H1 (cell line): ENCODE measurements around the gene PPIA. TPM values are rescaled to one million over a fixed set of nuclear protein-coding genes. Genes with fewer than 3 reads are reported as not detected.

ENCODE experiments used
- CTCF ChIA-PET: fragments of 300-600 bp; sonication (Branson Sonifier 250); formaldehyde crosslinking; loops from one replicate; lab custom pipeline; 2021; ENCODE audit not compliant: partially characterized antibody; lab: Charles Lee
- POLR2A ChIA-PET: fragments of 300-600 bp; sonication (Branson Sonifier 250); formaldehyde crosslinking; loops from one replicate; lab custom pipeline; 2021; ENCODE audit warnings: inconsistent platforms; ENCODE audit not compliant: partially characterized antibody; lab: Charles Lee
- DNase-seq, 2 experiments: peaks; one replicate each; pipeline versions ENCODE4 v3.0.0 to v3.0.0-alpha.2; 2010 to 2022; ENCODE audit warnings: low spot score in 2 of 2, low read depth in 1 of 2, mixed read lengths in 1 of 2
- FAIRE-seq: peaks from 2 replicates; lab custom pipeline; 2011; peaks lifted over from hg19 to GRCh38; lab: Jason Lieb, UNC
- H2AFZ ChIP-seq: 2 replicates; pipeline ENCODE4 v1.8.1; 2012; ENCODE audit warnings: low read length, inconsistent platforms
- H2AK5ac ChIP-seq: 2 replicates; pipeline ENCODE4 v1.6.1; 2013; ENCODE audit warnings: low read depth, low read length
- H2BK120ac ChIP-seq: replicated peaks from 2 replicates; pipeline ENCODE3; 2013; ENCODE audit warnings: low read depth, low read length, inconsistent platforms
- H2BK12ac ChIP-seq: 2 replicates; pipeline ENCODE4 v1.6.1; 2013; ENCODE audit warnings: low read depth, low read length
- H2BK15ac ChIP-seq: 2 replicates; pipeline ENCODE4 v1.6.1; 2013; ENCODE audit warnings: low read length
- H2BK20ac ChIP-seq: 2 replicates; pipeline ENCODE4 v1.6.1; 2013; ENCODE audit warnings: low read length
- H2BK5ac ChIP-seq: 2 replicates; pipeline ENCODE4 v1.6.1; 2013; ENCODE audit warnings: low read depth, low read length
- H3K14ac ChIP-seq: 2 replicates; pipeline ENCODE4 v1.6.1; 2013; ENCODE audit warnings: inconsistent platforms; ENCODE audit not compliant: insufficient read length
- H3K18ac ChIP-seq: 2 replicates; pipeline ENCODE4 v1.6.1; 2013; ENCODE audit warnings: low read length; ENCODE audit errors: extremely low read depth
- H3K23ac ChIP-seq: 2 replicates; pipeline ENCODE4 v1.6.1; 2013; ENCODE audit warnings: inconsistent platforms; ENCODE audit not compliant: insufficient read length
- H3K23me2 ChIP-seq: 2 replicates; pipeline ENCODE4 v1.6.1; 2013; ENCODE audit warnings: low read depth, low read length
- H3K27ac ChIP-seq: 2 replicates; pipeline ENCODE4 v1.6.1; 2011; ENCODE audit warnings: low read depth, low read length, inconsistent platforms
- H3K27me3 ChIP-seq, 4 experiments: replicated peaks in 1 of 4; 1 replicate in 1 of 4; 2 replicates in 3 of 4; pipeline versions ENCODE4 v1.6.1 to v1.8.1; 2011 to 2013; ENCODE audit warnings: low read length in 3 of 4, mild to moderate bottlenecking in 3 of 4, inconsistent platforms in 2 of 4, mixed read lengths in 2 of 4, moderate library complexity in 1 of 4; ENCODE audit not compliant: control insufficient read depth in 3 of 4, insufficient read depth in 3 of 4; ENCODE audit errors: extremely low read depth in 1 of 4
- H3K36me3 ChIP-seq, 4 experiments: 2 replicates each; pipeline versions ENCODE4 v1.6.1 to v1.8.1; 2011 to 2013; ENCODE audit warnings: mild to moderate bottlenecking in 4 of 4, low read length in 3 of 4, moderate library complexity in 2 of 4, control low read depth in 1 of 4, inconsistent platforms in 1 of 4; ENCODE audit not compliant: insufficient read depth in 4 of 4, control insufficient read depth in 2 of 4
- H3K4ac ChIP-seq: replicated peaks from 2 replicates; pipeline ENCODE3; 2013; ENCODE audit warnings: low read length, low read depth, mixed read lengths, inconsistent platforms; ENCODE audit not compliant: insufficient read length
- H3K4me1 ChIP-seq, 4 experiments: replicated peaks in 1 of 4; 1 replicate in 1 of 4; 2 replicates in 3 of 4; pipeline versions ENCODE4 v1.6.1 to v1.8.1; 2011 to 2013; ENCODE audit warnings: low read length in 3 of 4, inconsistent platforms in 2 of 4, mixed read lengths in 1 of 4; ENCODE audit not compliant: insufficient read depth in 4 of 4, control insufficient read depth in 3 of 4
- H3K4me2 ChIP-seq, 2 experiments: 2 replicates each; pipeline versions ENCODE4 v1.6.1 to v1.8.1; 2011 to 2013; ENCODE audit warnings: low read depth in 2 of 2, low read length in 2 of 2, control low read depth in 1 of 2, inconsistent platforms in 1 of 2, mild to moderate bottlenecking in 1 of 2; ENCODE audit not compliant: insufficient read depth in 1 of 2
- H3K4me3 ChIP-seq, 4 experiments: fragments of 200-600, 300-600 bp in 1 of 4; sonication (generic), shearing (Covaris generic), sonication (Bioruptor Twin) in 1 of 4; 2 replicates each; pipeline versions ENCODE4 v1.5.1 to v1.8.1; 2011 to 2016; ENCODE audit warnings: low read length in 4 of 4, low read depth in 3 of 4, control low read depth in 2 of 4, inconsistent platforms in 2 of 4, mild to moderate bottlenecking in 2 of 4, mixed read lengths in 1 of 4, moderate library complexity in 1 of 4; ENCODE audit not compliant: insufficient read depth in 2 of 4; ENCODE audit errors: extremely low read depth in 1 of 4
- H3K56ac ChIP-seq: replicated peaks from 2 replicates; pipeline ENCODE3; 2013; ENCODE audit warnings: low read depth, mild to moderate bottlenecking, mixed read lengths, low read length, inconsistent platforms; ENCODE audit not compliant: insufficient read length
- H3K79me1 ChIP-seq: 2 replicates; pipeline ENCODE4 v1.6.1; 2013; ENCODE audit warnings: low read depth, low read length, control low read depth
- H3K79me2 ChIP-seq, 2 experiments: 2 replicates each; pipeline versions ENCODE4 v1.6.1 to v1.8.1; 2012 to 2013; ENCODE audit warnings: low read length in 2 of 2, mild to moderate bottlenecking in 2 of 2, inconsistent platforms in 1 of 2; ENCODE audit not compliant: insufficient read depth in 2 of 2, control insufficient read depth in 1 of 2
- H3K9ac ChIP-seq, 4 experiments: replicated peaks in 1 of 4; 1 replicate in 1 of 4; 2 replicates in 3 of 4; pipeline versions ENCODE4 v1.6.1 to v1.8.1; 2011 to 2013; ENCODE audit warnings: low read depth in 3 of 4, low read length in 3 of 4, control low read depth in 2 of 4, mild to moderate bottlenecking in 2 of 4, moderate library complexity in 2 of 4, inconsistent platforms in 1 of 4; ENCODE audit errors: extremely low read depth in 1 of 4
- H3K9me3 ChIP-seq, 2 experiments: 2 replicates each; pipeline versions ENCODE4 v1.6.1 to v1.8.1; 2012 to 2013; ENCODE audit warnings: mild to moderate bottlenecking in 2 of 2, moderate library complexity in 2 of 2, control low read depth in 1 of 2, inconsistent platforms in 1 of 2, low read depth in 1 of 2, low read length in 1 of 2, mixed read lengths in 1 of 2; ENCODE audit not compliant: insufficient read depth in 2 of 2
- H4K20me1 ChIP-seq, 2 experiments: replicated peaks in 1 of 2; 2 replicates each; pipeline versions ENCODE3 to v1.8.1; 2011 to 2013; ENCODE audit warnings: inconsistent platforms in 2 of 2, low read length in 2 of 2, mild to moderate bottlenecking in 1 of 2; ENCODE audit not compliant: insufficient read depth in 2 of 2, control insufficient read depth in 1 of 2
- H4K5ac ChIP-seq: 2 replicates; pipeline ENCODE4 v1.6.1; 2013; ENCODE audit warnings: low read length, low read depth, mixed read lengths, inconsistent platforms; ENCODE audit not compliant: insufficient read length
- H4K8ac ChIP-seq: 2 replicates; pipeline ENCODE4 v1.8.0; 2013; ENCODE audit warnings: mild to moderate bottlenecking, moderate library complexity, low read length, inconsistent platforms; ENCODE audit not compliant: insufficient read depth; ENCODE audit errors: extremely low read depth
- H4K91ac ChIP-seq: replicated peaks from 2 replicates; pipeline ENCODE3; 2013; ENCODE audit warnings: low read length, mixed read lengths, inconsistent platforms; ENCODE audit not compliant: insufficient read length
- CHD1 ChIP-seq: IDR thresholded peaks from 2 replicates; pipeline ENCODE4 v1.6.1; 2012; ENCODE audit warnings: low read depth, low read length, improper control_type of control experiment
- GABPA ChIP-seq: IDR thresholded peaks from 2 replicates; pipeline ENCODE4 v1.6.1; 2011; ENCODE audit warnings: mild to moderate bottlenecking, low read length, moderate library complexity, borderline replicate concordance; ENCODE audit not compliant: insufficient read depth
- RFX5 ChIP-seq: IDR thresholded peaks from 2 replicates; pipeline ENCODE4 v1.6.1; 2011; ENCODE audit warnings: low read depth, low read length, improper control_type of control experiment, borderline replicate concordance
- RNF2 ChIP-seq: fragments of 200-900, 300-1000 bp; sonication (generic); IDR thresholded peaks from 2 replicates; pipeline ENCODE4 v1.7.1; 2016; ENCODE audit warnings: borderline replicate concordance, low read depth, mild to moderate bottlenecking, antibody characterized with exemption, low read length; ENCODE audit not compliant: poor library complexity, severe bottlenecking; ENCODE audit errors: missing control alignments
- SAP30 ChIP-seq: fragments of 300-600 bp; sonication (generic); IDR thresholded peaks from 2 replicates; pipeline ENCODE4 v1.7.1; 2012; ENCODE audit warnings: low read length, moderate library complexity, mild to moderate bottlenecking, inconsistent platforms; ENCODE audit not compliant: insufficient read depth, insufficient replicate concordance
- SIN3A ChIP-seq, 2 experiments: IDR thresholded peaks in 1 of 2; conservative IDR thresholded peaks in 1 of 2; 2 replicates each; pipeline ENCODE4 v1.6.1; 2011 to 2012; ENCODE audit warnings: low read length in 2 of 2, improper control_type of control experiment in 1 of 2, low read depth in 1 of 2, mild to moderate bottlenecking in 1 of 2
- SIRT6 ChIP-seq: IDR thresholded peaks from one replicate; pipeline ENCODE4 v1.7.1; 2012; ENCODE audit warnings: low read length, inconsistent platforms
- SP2 ChIP-seq: IDR thresholded peaks from 2 replicates; pipeline ENCODE4 v1.6.1; 2012; ENCODE audit warnings: mild to moderate bottlenecking, low read length, inconsistent platforms
- WGBS, 2 experiments: shearing (Covaris generic) in 1 of 2; methylation state at CpG; one replicate each; pipeline versions ENCODE4 v1.1.6 to v1.1.7; 2013 to 2015; ENCODE audit warnings: low lambda C conversion rate in 2 of 2, mixed read lengths in 2 of 2, inconsistent platforms in 1 of 2, low coverage in 1 of 2, missing lambda C conversion rate in 1 of 2; ENCODE audit not compliant: insufficient replicate concordance in 2 of 2, insufficient coverage in 1 of 2, insufficient read length in 1 of 2; ENCODE audit errors: extremely low coverage in 1 of 2, missing lambda C conversion rate in 1 of 2; 5-methylcytosine and 5-hydroxymethylcytosine counted together
- polyA plus RNA-seq, 7 experiments: library from polyadenylated mRNA; depleted of rRNA in 3 of 7; stranded (reverse) in 5 of 7; unstranded in 2 of 7; fragments of >200 nt in 5 of 7; fragments of 200-250 nt in 2 of 7; gene quantifications; 1 replicate in 5 of 7; 2 replicates in 1 of 7; 4 replicates in 1 of 7; pipeline versions ENCODE4 v1.2.1 to v1.2.3, GENCODE V29; 2011 to 2013; ENCODE audit warnings: missing spikeins in 2 of 7, mixed read lengths in 2 of 7
- total RNA-seq: library from RNA; stranded (reverse); fragmentation: NEBNext Ultra II Directional; extraction: Animal tissue kit (Norgen Biotek cat#: 25700); gene quantifications from 2 replicates; pipeline ENCODE4 v1.2.1, GENCODE V29; 2021
- TF ChIP-seq, protein P1 (sequence below): IDR thresholded peaks from 2 replicates; pipeline ENCODE4 v1.6.1; 2012; ENCODE audit warnings: low read length, inconsistent platforms

PPIA gene
- total and polyA plus RNA-seq, 2 of the 8 experiments (the other 6 are each of a cell fraction or from before 2014, with no cell fraction given) = 2,865 to 5,394 TPM

DNA sequence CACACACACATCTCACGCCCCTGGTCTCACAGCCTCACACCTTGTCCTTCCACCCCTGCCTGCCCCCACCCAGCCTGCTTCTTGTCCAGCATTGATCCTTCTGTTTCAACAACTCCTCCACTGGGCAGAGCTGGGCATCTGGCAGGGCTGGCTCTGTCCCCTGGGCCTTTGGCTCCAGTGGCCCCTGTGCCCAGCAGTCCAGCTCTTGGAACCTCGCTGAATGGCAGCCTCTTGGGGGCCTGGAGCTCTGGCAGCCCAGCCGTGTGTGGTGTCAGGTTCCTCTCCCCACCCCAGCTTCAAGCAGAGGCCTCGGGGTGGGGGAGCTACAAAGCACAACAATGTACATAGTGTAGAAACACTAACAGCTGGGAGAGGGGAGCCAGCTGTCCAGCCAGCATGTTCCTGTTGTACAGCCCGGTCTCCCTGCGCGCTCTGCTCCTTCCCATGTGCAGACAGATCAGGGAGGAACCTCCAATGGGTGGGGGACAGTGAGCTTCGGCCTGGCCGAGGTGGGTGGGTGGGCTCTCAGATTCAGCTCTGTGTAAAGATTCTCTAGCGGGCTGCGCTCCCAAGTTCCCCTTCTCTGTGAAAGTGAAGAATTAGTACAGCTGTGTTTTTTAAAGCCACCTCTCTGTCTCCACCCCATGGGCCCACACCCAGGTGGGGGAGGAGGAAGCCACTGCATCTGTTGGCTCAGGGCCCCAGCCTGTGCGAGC lies 28.4 kb upstream of the PPIA start:
- H3K9me3 ChIP-seq = no peaks in the 10 kb centered on the region; a peak in 1 of 4 replicates
- no peaks in the 10 kb centered on the region for H3K23me2 ChIP-seq
- no peak overlapping the region for H3K56ac ChIP-seq
- H2BK5ac ChIP-seq = no peak overlapping the region
- H3K18ac ChIP-seq = no peak overlapping the region
- no peak overlapping the region for H3K4me3 ChIP-seq
- no peak overlapping the region for H2BK12ac ChIP-seq
- no peak overlapping the region for H2BK20ac ChIP-seq
- H2AFZ ChIP-seq = no peak overlapping the region
- H2BK15ac ChIP-seq = no peak overlapping the region
- H4K91ac ChIP-seq = no peak overlapping the region
- H4K5ac ChIP-seq = no peak overlapping the region
- H3K23ac ChIP-seq = no peak overlapping the region
- H3K4ac ChIP-seq = no peak overlapping the region
- H3K9ac ChIP-seq = no peak overlapping the region
- no peak overlapping the region for H3K27ac ChIP-seq
- POLR2A ChIA-PET = interaction anchor here (0.5 to 7.7 kb wide), 14 partner anchors 9 to 215 kb away, joined by 3 to 30 read pairs (median 4); partner anchors contain the start of genes DDX56, H2AZ2 and PPIA
- DNase-seq (no peak), FAIRE-seq (no peak)
- CTCF ChIA-PET = interaction anchor here (0.6 to 1.5 kb wide), 10 partner anchors 11 to 233 kb away, joined by 3 to 6 read pairs (median 4); no protein-coding TSS in a partner anchor
- 76% methylated on average over 10 of the region's 12 CpGs; no CpG with 5 or more reads in 1 of the 2 experiments for WGBS, 2 experiments
- H3K4me2 ChIP-seq = no peak overlapping the region
- no peak overlapping the region for H2AK5ac ChIP-seq
- H3K14ac ChIP-seq = no peak overlapping the region
- no peaks in the 10 kb centered on the region for H3K79me2 ChIP-seq
- peaks cover 3 to 5% of the 10 kb centered on the region in 2 experiments for H4K20me1 ChIP-seq
- peak overlapping the region; percentile 80; the same call in 1 of the 2 replicates for H4K8ac ChIP-seq
- H3K79me1 ChIP-seq = no peaks in the 10 kb centered on the region; the same call in 1 of the 2 replicates
- peaks cover 0 to 4% (median 0%) of the 10 kb centered on the region in 4 experiments; a peak in 1 of 7 replicates for H3K4me1 ChIP-seq
- no peaks in the 10 kb centered on the region for H3K27me3 ChIP-seq
- H2BK120ac ChIP-seq = no peak overlapping the region
- H3K36me3 ChIP-seq = peaks cover 14 to 47% (median 34%) of the 10 kb centered on the region in 4 experiments; a peak in 7 of 8 replicates
- TF ChIP-seq SIN3A (conservative IDR thresholded peaks at IDR 0.05 in 1 of 2, IDR thresholded peaks at IDR 0.05 in 1 of 2; ENCODE audit: low read depth in 1 of 2, low read length in 2 of 2) (no peak), CHD1 (no peak), RNF2 (no peak), SP2 (no peak), SAP30 (no peak), SIRT6 (no peak), GABPA (no peak), RFX5 (no peak)
- TF ChIP-seq, protein P1, sequence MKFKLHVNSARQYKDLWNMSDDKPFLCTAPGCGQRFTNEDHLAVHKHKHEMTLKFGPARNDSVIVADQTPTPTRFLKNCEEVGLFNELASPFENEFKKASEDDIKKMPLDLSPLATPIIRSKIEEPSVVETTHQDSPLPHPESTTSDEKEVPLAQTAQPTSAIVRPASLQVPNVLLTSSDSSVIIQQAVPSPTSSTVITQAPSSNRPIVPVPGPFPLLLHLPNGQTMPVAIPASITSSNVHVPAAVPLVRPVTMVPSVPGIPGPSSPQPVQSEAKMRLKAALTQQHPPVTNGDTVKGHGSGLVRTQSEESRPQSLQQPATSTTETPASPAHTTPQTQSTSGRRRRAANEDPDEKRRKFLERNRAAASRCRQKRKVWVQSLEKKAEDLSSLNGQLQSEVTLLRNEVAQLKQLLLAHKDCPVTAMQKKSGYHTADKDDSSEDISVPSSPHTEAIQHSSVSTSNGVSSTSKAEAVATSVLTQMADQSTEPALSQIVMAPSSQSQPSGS = no peak
